ENCODE data around the gene LRRC56. TPM values are rescaled to one million over a fixed set of nuclear protein-coding genes. Genes with fewer than 3 reads are reported as not detected.
"Not testable (repeated sequence)": the region's sequence is repeated elsewhere in the genome, so short reads cannot be mapped to it uniquely, and the experiment has no call there.

Gene LRRC56
- total RNA-seq, 8 experiments from 2014 or later = 0.75 to 7.6 (median 1.8) TPM

DNA sequence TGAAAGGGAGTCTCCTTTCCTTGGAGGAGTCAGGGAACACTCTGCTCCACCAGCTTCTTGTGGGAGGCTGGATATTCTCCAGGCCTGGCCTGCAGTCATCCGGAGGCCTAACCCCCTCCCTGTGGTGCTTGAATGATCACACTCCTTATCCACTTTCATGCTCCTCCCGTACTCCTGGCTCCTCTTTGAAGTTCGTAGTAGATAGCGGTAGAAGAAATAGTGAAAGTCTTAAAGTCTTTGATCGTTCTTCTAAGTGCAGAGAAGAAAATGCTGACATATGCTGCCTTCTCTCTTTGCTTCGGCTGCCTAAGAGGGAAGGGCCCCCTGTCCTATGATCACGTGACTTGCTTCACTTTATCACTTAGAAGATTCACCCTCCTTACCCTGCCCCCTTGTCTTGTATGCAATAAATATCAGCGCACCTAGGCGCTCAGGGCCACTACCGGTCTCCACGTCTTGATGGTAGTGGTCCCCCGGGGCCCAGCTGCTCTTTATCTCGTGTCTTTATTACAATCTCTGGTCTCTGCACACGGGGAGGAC is 36.8 kb downstream of the LRRC56 start:
- in situ Hi-C loops (cut with MboI; ENCODE audit: low pct_unique_long_range_greater_than_20kb in 2 of 9, low sequenced_read_pairs in 9 of 9, unreplicated experiment in 9 of 9) = loop anchor here in 1 of 9 experiments (25.0 kb wide), 1 partner anchor 188 kb away; no protein-coding TSS in a partner anchor
- WGBS, 10 experiments = 14 to 62% (median 33%) methylated on average over 1 to 7 of the region's 14 CpGs; no CpG with 5 or more reads in 5 of the 10 experiments
- not testable (repeated sequence) for H3K27ac ChIP-seq; ATAC-seq (replicated peaks in 6 of 8)
- peaks cover 24 to 27% of the 10 kb centered on the region in 2 donors for H3K4me1 ChIP-seq (replicated peaks in 1 of 2)
- H3K4me3 ChIP-seq = peak overlapping the region; percentile 51 to 75 (median 69)

DNA sequence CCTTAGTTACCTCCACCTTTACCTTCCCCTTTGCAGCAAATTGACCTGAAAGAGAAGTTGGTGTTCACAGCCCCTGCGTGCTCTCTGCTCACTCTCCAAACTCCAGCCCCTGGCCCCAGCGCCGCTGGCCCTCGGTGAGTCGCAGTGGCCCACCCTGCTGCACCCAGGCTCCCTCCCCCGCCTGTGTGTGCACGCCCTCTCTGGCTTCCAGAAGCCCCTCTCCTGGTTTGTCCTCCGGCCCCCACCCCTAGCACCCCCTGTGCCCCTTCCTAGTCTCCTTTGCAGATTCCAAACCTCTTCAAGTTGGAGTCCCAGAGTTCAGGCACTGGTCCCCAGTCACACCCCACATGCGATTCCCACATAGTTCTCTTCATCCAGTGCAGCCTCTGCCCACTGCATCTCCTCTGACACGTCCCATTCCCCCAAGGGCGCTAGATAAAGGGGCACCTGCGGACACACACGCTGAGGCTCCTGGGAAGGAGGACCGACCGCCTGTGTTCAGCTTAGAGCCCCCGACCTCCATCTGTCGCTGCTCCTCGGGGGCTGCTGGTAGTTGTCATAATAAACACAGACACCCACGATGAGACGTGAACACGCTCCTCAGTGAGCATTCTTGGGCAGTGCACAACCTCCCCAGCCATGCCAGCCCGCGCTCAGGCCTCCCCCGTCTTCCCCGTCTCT is 37.4 kb downstream of the LRRC56 start:
- peak in 5 of 8 experiments; percentile 1 to 10 (median 7) for ATAC-seq (replicated peaks in 6 of 8)
- 0% methylated on average over 1 to 5 of the region's 25 CpGs; no CpG with 5 or more reads in 8 of the 10 experiments for WGBS, 10 experiments
- in situ Hi-C loops (cut with MboI; ENCODE audit: low pct_unique_long_range_greater_than_20kb in 2 of 9, low sequenced_read_pairs in 9 of 9, unreplicated experiment in 9 of 9) = loop anchor here in 1 of 9 experiments (25.0 kb wide), 1 partner anchor 188 kb away; no protein-coding TSS in a partner anchor
- Histone ChIP-seq H3K4me1 (replicated peaks in 1 of 2) (peaks cover 19 to 27% of the 10 kb centered on the region in 2 donors), H3K27ac (peak overlapping the region; percentile 77 to 79), H3K4me3 (peak overlapping the region; percentile 51 to 75 (median 69))

DNA sequence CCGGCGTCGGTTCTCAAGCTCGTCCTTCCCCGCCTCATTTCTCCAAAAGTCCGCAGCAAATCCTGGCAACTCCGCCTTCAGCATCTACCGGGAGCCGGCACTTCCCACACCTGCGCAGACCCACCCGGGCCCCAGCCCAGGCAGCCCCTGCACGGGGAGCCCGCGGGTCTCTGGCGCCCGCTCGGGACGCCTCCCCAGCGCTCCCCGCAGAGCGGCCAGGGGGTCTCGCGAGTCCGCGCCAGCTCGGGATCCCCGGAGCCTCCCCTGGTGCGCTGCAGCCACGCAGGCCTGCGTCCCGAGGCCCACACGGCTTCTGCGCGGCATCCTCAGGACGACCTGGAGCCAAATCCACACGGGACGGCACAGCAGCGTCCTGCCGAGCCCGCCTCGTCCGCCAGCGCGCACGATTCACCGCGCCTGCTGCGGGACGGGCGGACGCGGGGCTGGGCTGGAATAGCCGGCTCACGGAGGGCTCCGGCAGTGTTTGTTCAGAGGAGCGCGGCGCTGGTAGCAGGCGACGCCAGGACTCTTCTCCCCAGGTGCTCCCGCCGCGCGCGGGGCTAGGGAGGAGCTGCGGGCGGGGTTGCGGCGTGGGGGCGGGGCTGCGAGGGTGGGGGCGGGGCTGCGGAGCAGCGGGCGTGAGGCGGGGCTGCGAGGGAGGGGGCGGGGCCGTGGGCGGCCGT is 38.1 kb downstream of the LRRC56 start:
- WGBS, 10 experiments = 0% methylated on average over 6 of the region's 81 CpGs; no CpG with 5 or more reads in 9 of the 10 experiments
- peaks cover 19 to 29% of the 10 kb centered on the region in 2 donors for H3K4me1 ChIP-seq (replicated peaks in 1 of 2)
- H3K27ac ChIP-seq = peak overlapping the region; percentile 77 to 79
- in situ Hi-C loops (cut with MboI; ENCODE audit: low pct_unique_long_range_greater_than_20kb in 2 of 9, low sequenced_read_pairs in 9 of 9, unreplicated experiment in 9 of 9) = no loop called here
- H3K4me3 ChIP-seq = peak overlapping the region; percentile 51 to 75 (median 69)
- peak; percentile 2 to 73 (median 64) for ATAC-seq (replicated peaks in 6 of 8)

DNA sequence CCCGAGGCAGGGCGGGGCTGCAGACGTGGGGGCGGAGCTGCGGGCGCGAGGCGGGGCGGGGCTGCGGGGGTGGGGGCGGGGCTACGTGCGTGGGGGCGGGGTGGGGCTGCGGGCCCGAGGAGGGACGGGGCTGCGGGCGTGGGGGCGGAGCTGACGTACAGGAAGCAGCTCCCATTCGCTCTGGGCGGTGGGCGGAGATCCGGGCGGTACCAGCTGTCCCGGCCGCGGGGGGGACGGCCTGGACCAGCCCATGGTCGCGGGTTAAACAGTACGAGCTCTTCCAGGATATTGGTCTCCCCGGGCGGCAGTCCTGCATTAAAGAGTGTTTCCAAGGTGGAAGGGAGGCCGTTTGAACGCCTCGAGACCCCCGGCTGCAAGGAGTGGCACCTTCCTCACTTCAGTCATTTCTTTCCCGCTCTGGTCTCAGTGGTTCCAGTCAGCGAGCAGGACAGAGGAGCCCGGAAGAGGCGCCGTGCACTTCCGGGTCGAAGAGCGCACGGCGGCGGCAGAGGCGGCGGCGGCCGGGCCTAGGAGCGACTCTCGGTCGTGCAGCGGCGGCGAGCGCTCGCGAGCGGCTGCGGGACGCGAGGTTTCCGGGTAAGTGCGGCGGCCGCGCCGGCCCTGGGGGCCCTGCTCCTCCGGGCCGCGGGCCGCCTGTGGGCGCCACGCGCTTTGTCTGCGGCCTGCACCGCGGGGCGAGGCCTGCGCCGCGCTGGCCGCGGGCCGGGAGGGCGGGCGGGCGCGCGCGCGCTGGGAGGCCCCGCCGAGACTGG is 38.9 kb downstream of the LRRC56 start, which contains the start of gene PHRF1:
TSS of gene PHRF1 (plus strand) at position 475 of the 773 bp plus-strand sequence. CDS start 5,043 bp downstream, outside the sequence.
- H3K4me3 ChIP-seq = peak within 1 kb of the TSS; percentile 79 to 90 (median 87)
- peaks cover 19 to 28% of the 10 kb centered on the region in 2 donors for H3K4me1 ChIP-seq (replicated peaks in 1 of 2)
- WGBS, 10 experiments = 0% methylated on average over 1 to 4 of the region's 99 CpGs; no CpG with 5 or more reads in 8 of the 10 experiments
- peak within 1 kb of the TSS; percentile 98 to 100 for H3K27ac ChIP-seq
- ATAC-seq (replicated peaks in 6 of 8) = peak; percentile 81 to 93 (median 85)
- in situ Hi-C loops (cut with MboI; ENCODE audit: low pct_unique_long_range_greater_than_20kb in 2 of 9, low sequenced_read_pairs in 9 of 9, unreplicated experiment in 9 of 9) = no loop called here

DNA sequence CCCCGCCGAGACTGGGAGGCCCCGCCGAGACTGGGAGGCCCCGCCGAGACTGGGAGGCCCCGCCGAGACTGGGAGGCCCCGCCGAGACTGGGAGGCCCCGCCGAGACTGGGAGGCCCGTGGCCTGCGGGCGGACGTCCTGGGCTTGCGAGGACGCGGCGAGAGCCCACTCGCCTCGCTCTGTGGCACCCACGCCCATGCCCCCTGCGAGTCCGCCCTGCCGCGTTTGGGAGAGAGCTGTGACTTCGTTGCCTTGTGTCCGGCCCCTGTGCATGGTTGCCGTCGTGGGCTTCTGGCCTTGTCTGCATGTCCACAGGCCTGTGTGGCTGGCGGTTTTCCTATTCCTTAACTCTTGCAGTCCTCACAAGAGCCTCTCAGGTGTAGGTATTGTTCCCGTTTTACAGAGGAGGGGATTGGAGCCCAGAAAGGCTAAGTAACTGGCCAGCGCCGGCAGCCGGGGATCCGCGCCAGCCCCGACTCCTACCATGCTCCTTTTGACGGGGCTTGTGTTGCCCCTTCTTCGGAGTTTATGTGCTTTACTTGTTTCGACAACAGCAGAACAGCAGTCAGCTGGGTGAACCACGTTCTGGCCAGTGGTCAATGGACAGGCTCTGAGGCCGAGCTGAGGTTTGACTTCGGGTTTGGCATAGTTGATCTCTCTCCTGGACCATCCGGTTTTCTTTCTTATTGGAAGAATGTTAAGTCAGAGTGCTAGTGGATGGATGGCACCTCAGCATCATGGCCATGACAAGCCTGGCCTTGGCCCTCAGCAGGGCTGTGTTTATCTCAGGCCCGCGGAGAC is 39.7 kb downstream of the LRRC56 start:
- H3K4me1 ChIP-seq (replicated peaks in 1 of 2) = peaks cover 19 to 26% of the 10 kb centered on the region in 2 donors
- in situ Hi-C loops (cut with MboI; ENCODE audit: low pct_unique_long_range_greater_than_20kb in 2 of 9, low sequenced_read_pairs in 9 of 9, unreplicated experiment in 9 of 9) = no loop called here
- ATAC-seq (replicated peaks in 6 of 8) = peak in 1 of 8 experiments; percentile 10
- H3K4me3 ChIP-seq = peak overlapping the region; percentile 79 to 90 (median 87)
- 0 to 83% (median 6%) methylated on average over 1 to 12 of the region's 48 CpGs; no CpG with 5 or more reads in 1 of the 10 experiments for WGBS, 10 experiments
- peak overlapping the region; percentile 33 to 100 for H3K27ac ChIP-seq

DNA sequence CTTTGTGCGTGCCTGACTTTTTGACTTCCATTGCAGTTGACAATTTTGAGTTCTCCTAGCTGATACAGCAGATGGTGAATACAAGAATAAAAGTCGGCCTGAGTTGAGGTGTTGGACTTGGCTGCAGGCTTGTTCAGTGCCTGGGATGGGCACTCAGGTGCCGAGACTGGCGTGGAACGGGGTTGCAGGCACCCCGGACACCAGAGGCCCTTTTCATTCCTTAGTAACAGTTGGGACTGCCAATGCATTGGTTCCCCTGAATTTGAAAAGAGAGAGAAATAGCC is 40.2 kb downstream of the LRRC56 start:
- Histone ChIP-seq H3K27ac (peak overlapping the region in 1 of 2 donors; percentile 100), H3K4me1 (replicated peaks in 1 of 2) (peaks cover 19 to 26% of the 10 kb centered on the region in 2 donors), H3K4me3 (peak overlapping the region; percentile 79 to 90 (median 87))
- ATAC-seq (replicated peaks in 6 of 8) = no peak
- 0 to 100% (median 41%) methylated on average over 1 to 4 of the region's 6 CpGs; no CpG with 5 or more reads in 2 of the 10 experiments for WGBS, 10 experiments
- in situ Hi-C loops (cut with MboI; ENCODE audit: low pct_unique_long_range_greater_than_20kb in 2 of 9, low sequenced_read_pairs in 9 of 9, unreplicated experiment in 9 of 9) = no loop called here

DNA sequence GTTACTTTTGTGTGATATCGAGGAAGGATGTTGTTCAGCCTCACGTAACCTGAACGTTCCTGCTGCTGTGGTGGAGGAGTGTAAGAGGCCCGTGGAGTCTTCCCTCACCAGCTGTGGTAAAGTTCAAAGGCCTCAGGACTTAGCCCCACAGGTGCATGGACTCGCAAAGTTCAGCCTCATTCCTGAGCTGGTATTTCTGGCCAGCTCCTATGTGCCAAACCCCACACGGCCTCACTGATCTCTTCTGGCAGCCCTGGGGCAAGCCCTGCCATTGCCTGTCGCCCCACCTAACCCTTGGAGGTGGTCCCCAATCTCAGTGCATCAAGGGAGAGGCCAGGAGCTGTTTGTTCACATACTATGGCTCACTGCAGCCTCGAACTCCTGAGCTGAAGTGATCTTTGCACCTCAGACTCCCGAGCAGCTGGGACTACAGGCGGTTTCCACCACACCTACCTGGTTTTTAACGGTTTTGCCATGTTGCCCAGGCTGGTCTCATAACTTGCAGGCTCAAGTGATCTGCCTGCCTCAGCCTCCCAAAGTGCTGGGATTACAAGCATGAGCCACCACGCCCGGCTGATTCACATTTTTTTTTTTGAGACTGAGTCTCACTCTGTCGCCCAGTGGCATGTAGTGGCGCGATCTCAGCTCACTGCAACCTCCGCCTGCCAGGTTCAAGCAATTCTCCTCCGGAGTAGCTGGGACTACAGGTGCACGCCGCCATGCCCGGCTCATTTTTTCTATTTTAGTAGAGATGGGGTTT is 41.1 kb downstream of the LRRC56 start:
- no peak overlapping the region for H3K27ac ChIP-seq
- in situ Hi-C loops (cut with MboI; ENCODE audit: low pct_unique_long_range_greater_than_20kb in 2 of 9, low sequenced_read_pairs in 9 of 9, unreplicated experiment in 9 of 9) = no loop called here
- ATAC-seq (replicated peaks in 6 of 8) = no peak
- WGBS, 10 experiments = 46 to 100% (median 71%) methylated on average over 1 to 10 of the region's 21 CpGs; no CpG with 5 or more reads in 2 of the 10 experiments
- H3K4me1 ChIP-seq (replicated peaks in 1 of 2) = peaks cover 18 to 26% of the 10 kb centered on the region in 2 donors
- peak overlapping the region in 2 of 5 donors; percentile 87 to 89 for H3K4me3 ChIP-seq

DNA sequence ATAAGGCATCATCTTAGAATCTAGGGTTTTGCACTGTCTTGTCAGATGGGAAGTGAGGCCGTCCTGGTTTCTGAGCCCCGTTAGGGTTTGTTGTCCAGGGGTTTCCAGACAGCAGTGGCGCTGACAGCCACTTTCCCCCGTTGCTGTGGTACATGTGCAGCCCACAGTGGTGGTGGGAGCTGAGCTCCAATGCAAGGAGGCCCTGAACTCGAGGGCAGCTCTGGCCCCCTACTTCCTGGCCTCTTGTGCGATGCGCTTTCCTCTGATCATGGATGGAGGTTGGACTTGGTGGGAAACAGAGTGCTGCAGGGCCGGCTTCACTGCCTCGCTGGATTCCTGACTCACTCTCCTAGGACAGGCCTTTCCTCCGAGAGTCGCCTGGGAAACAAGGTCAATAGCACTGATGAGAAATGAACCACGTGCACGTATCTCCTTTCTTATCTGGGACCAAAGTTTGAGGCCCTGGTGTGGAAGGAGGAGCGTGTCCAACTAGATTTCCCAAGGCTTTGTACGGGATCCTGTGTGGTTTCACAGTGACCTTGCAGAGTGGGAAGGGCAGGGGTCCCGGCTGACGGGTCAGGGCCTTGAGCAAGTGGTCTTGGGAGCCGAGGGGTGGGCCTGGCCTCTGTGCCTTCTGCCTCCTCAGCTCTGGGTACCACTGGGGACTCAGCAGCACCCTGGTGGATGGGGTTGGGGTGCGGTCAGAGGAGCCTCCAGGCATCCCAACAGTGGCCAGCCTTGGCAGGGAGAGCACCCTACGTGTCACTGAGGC is 42.7 kb downstream of the LRRC56 start:
- 60 to 100% (median 79%) methylated on average over 1 to 11 of the region's 20 CpGs; no CpG with 5 or more reads in 4 of the 10 experiments for WGBS, 10 experiments
- Histone ChIP-seq H3K4me1 (replicated peaks in 1 of 2) (peaks cover 14 to 21% of the 10 kb centered on the region in 2 donors), H3K27ac (no peak overlapping the region), H3K4me3 (no peak overlapping the region)
- ATAC-seq (replicated peaks in 6 of 8) = peak in 1 of 8 experiments; percentile 20
- in situ Hi-C loops (cut with MboI; ENCODE audit: low pct_unique_long_range_greater_than_20kb in 2 of 9, low sequenced_read_pairs in 9 of 9, unreplicated experiment in 9 of 9) = no loop called here

DNA sequence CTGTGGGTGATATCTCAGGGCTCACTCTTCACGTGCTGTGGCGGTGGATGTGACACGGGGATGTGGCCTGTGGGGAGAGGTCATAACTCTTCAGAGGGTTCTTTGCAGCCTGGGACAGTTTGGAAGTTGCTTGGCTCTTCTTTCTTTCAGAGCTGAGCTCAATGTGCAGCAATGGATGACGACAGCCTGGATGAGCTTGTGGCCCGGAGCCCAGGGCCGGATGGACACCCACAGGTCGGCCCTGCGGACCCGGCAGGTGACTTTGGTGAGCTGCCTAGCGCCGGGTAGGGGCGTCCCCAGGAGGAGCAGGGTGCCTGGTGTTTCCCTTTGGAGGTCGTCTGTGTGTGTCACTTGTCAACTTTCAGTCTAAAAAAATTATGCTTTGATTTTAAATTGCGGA is 44.0 kb downstream of the LRRC56 start:
- in situ Hi-C loops (cut with MboI; ENCODE audit: low pct_unique_long_range_greater_than_20kb in 2 of 9, low sequenced_read_pairs in 9 of 9, unreplicated experiment in 9 of 9) = no loop called here
- 56 to 100% (median 85%) methylated on average over 2 to 7 of the region's 14 CpGs; no CpG with 5 or more reads in 5 of the 10 experiments for WGBS, 10 experiments
- Histone ChIP-seq H3K4me1 (replicated peaks in 1 of 2) (peaks cover 14 to 21% of the 10 kb centered on the region in 2 donors), H3K4me3 (no peak overlapping the region), H3K27ac (no peak overlapping the region)
- ATAC-seq (replicated peaks in 6 of 8) = no peak

DNA sequence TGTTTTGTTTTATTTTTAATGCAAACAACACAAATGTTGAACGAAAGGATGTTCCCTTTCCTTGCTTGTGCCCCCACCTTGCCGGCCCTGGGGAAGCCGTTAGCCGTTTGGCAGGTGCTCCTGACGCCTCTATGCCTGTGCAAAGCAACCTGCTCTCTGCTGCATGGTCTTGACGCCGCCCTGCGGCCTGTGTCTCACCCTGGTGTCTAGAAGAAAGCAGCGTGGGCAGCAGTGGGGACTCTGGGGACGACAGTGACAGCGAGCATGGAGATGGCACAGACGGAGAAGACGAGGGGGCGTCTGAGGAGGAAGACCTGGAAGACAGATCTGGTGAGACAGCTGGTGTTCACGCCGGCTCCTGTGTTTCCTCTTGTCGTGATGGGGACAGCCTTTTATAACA is 44.4 kb downstream of the LRRC56 start:
- in situ Hi-C loops (cut with MboI; ENCODE audit: low pct_unique_long_range_greater_than_20kb in 2 of 9, low sequenced_read_pairs in 9 of 9, unreplicated experiment in 9 of 9) = no loop called here
- WGBS, 10 experiments = 83 to 100% (median 92%) methylated on average over 1 to 13 of the region's 17 CpGs; no CpG with 5 or more reads in 3 of the 10 experiments
- Histone ChIP-seq H3K4me3 (no peak overlapping the region), H3K27ac (no peak overlapping the region), H3K4me1 (replicated peaks in 1 of 2) (peaks cover 14 to 21% of the 10 kb centered on the region in 2 donors)
- ATAC-seq (replicated peaks in 6 of 8) = no peak

DNA sequence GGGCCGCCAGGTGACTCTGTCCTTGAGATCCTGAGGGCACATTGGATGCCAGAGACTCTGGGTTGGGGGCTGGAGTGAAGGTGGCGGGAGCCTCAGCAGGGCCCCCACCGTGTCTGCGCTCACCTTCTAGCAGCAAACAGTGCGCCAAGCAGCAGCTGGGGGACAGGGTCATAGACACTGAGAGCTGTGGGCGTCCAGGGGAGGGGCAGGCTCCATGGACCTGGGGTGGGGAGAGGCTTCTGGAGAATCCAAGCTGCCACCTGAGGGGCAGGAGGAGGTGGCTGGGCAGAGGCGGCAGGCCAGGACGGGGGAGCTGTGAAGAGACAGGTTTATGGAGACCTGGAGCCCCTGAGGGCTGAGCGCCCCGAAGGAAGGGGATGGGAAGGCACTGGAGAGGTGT is 47.0 kb downstream of the LRRC56 start:
- no peak for ATAC-seq (replicated peaks in 6 of 8)
- WGBS, 10 experiments = 100% methylated on average over 1 to 4 of the region's 10 CpGs; no CpG with 5 or more reads in 8 of the 10 experiments
- Histone ChIP-seq H3K27ac (no peak overlapping the region), H3K4me1 (replicated peaks in 1 of 2) (peaks cover 0 to 7% of the 10 kb centered on the region in 2 donors), H3K4me3 (no peak overlapping the region)
- in situ Hi-C loops (cut with MboI; ENCODE audit: low pct_unique_long_range_greater_than_20kb in 2 of 9, low sequenced_read_pairs in 9 of 9, unreplicated experiment in 9 of 9) = no loop called here

Data from motor neuron (in vitro differentiated cells).